ENCODE measurements around the gene TET3.

The TET3 gene

GRCh38 chr2:73965053-73965452 is 19.7 kb upstream of the TET3 start:
- DNase-seq = no peak

- no peak for DNase-seq
These were observed 16.3 kb upstream of the TET3 start for GRCh38 chr2:73968357-73968937.

- DNase-seq = no peak
These were observed 15.4 kb upstream of the TET3 start for GRCh38 chr2:73969356-73969755.

- DNase-seq = no peak
These were observed 14.4 kb upstream of the TET3 start for GRCh38 chr2:73970141-73970803.

GRCh38 chr2:73970850-73971471 is 13.7 kb upstream of the TET3 start:
- DNase-seq = peak; percentile 70 to 74

GRCh38 chr2:73971722-73972121 is 13.0 kb upstream of the TET3 start:
- no peak for DNase-seq

GRCh38 chr2:73972846-73973245 is 11.9 kb upstream of the TET3 start:
- DNase-seq = no peak

- no peak for DNase-seq
These were observed 9.0 kb upstream of the TET3 start for GRCh38 chr2:73975731-73976130.

GRCh38 chr2:73976803-73977202 is 7.9 kb upstream of the TET3 start:
- DNase-seq = no peak

- no peak for DNase-seq
These were observed 7.2 kb upstream of the TET3 start for GRCh38 chr2:73977466-73977865.

- peak; percentile 80 to 85 for DNase-seq
These were observed 5.7 kb upstream of the TET3 start for GRCh38 chr2:73979021-73979420.

- peak in 1 of 2 donors; percentile 34 for DNase-seq
These were observed 5.0 kb upstream of the TET3 start for GRCh38 chr2:73979686-73980085.

- no peak for DNase-seq
These were observed 4.1 kb upstream of the TET3 start for GRCh38 chr2:73980566-73980965.

- DNase-seq = peak in 1 of 2 donors; percentile 22
These were observed 3.4 kb upstream of the TET3 start for GRCh38 chr2:73981081-73982001.

GRCh38 chr2:73982140-73982617 is 2.5 kb upstream of the TET3 start:
- no peak for DNase-seq

- peak in 1 of 2 donors; percentile 19 for DNase-seq
These were observed 1.1 kb upstream of the TET3 start for GRCh38 chr2:73983322-73984202.

- peak; percentile 75 to 82 for DNase-seq
These were observed 205 bp downstream of the TET3 start for GRCh38 chr2:73984922-73985307.

GRCh38 chr2:73985308-73986084 is 786 bp downstream of the TET3 start:
- DNase-seq = peak; percentile 63 to 78

GRCh38 chr2:73986085-73986681 is 1.5 kb downstream of the TET3 start:
- DNase-seq = peak in 1 of 2 donors; percentile 32

GRCh38 chr2:73987109-73987947 is 2.6 kb downstream of the TET3 start:
- DNase-seq = peak; percentile 51 to 52

Measured in CD4-positive, alpha-beta T cell treated with Interleukin-1 beta for 1 hour (primary cell).